GM21723 (cell line): ENCODE data around the gene TBC1D25.
A peak's percentile ranks its signal among the peaks of the same experiment; 100 is the strongest.
"Not testable (repeated sequence)": the region's sequence is repeated elsewhere in the genome, so short reads cannot be mapped to it uniquely, and the experiment has no call there.

Source experiments
- ATAC-seq: cut with Tn5 transposase; IDR thresholded peaks from one replicate; pipeline ENCODE4 v1.9.1; 2021; ENCODE audit warnings: mild to moderate bottlenecking, moderate library complexity; ENCODE audit not compliant: unreplicated experiment

Gene TBC1D25

DNA sequence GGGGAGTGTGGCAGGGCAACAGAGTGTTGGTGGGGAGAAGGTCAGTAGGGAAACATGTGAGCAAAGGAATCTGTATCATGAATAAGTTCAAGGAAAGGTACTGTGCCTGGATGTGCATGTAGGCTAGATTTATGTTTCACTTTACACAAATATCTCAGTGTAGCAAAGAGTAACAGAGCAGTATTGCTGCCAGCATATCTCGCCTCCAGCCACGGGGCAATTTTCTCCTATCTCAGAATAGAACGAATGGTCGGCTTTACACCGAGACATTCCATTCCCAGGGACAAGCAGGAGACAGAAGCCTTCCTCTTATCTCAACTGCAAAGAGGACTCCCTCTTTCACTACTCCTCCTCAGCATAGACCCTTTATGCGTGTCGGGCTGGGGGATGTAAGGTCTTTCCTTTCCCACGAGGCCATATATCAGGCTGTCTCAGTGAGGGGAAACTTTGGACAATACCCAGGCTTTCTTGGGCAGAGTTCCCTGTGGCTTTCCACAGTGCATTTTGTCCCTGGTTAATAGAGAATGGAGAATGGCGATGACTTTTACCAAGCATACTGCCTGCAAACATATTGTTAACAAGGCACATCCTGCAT, 16.3 kb downstream of the TBC1D25 start:
- ATAC-seq: not testable (repeated sequence)

DNA sequence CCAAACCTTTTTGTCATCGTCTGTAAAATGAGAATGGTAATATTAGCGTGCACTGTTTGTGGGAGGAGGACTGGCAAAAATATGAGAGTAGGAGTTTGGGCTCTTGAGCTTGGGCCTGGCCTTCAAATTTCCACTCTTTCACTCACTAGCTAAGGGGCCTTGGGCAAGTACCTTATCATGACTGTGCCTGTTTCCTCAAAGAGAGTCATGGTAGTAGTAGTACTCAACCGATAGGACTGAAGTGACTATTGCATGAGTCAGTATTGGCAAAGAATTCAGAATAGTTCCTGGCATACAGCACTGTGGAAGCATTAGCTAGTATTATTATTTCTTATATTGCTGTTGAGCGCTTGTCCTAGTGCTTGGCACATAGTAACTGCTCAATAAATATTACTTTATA, 18.8 kb downstream of the TBC1D25 start:
- no peak for ATAC-seq

- ATAC-seq: no peak
These were observed 20.1 kb downstream of the TBC1D25 start for GRCh38 chrX:48559636-48560035.

GRCh38 chrX:48560056-48560455, 20.5 kb downstream of the TBC1D25 start:
- no peak for ATAC-seq

DNA sequence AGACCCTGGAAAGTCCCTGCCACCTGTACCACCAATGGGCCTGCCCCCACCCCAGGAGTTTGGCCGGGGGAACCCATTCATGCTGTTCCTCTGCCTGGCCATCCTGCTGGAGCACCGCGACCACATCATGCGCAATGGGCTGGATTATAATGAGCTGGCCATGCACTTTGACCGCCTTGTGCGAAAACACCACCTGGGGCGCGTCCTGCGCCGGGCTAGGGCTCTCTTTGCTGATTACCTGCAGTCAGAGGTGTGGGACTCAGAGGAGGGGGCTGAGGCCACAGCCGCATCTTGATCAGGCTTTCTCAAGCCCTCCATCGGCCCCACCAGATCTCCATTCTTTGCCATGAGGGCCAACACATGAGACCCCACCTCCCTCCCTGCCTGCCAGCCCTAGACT, 21.2 kb downstream of the TBC1D25 start:
- no peak for ATAC-seq

GRCh38 chrX:48569958-48570357, 30.4 kb downstream of the TBC1D25 start:
- ATAC-seq: no peak

DNA sequence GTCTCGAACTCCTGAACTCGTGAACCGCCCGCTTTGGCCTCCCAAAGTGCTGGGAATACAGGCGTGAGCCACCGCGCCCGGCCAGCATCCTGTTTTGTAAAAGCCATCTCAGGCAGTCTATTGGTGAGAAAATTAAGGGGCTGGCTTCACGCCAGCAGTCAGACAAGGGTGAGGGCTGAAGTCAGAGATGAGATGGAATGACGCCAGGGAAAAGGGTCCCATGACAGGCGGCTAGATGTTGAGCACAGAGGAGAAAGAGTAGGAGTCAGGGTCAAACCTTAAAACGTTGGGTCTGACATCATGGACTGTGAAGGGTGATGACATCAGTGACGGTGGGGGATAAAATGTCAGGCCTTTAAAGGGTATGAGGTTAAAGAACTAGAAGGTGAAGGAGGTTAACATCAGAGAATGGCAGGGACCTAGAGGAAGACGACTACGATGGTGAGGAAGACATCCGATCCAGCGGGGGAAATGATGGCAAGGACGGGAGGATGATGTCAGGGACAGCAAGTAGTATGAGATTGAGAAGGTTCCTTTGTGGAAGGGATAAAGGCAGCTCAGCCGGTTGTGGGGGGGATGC, 34.3 kb downstream of the TBC1D25 start:
- no peak for ATAC-seq

- peak; percentile 86 for ATAC-seq
These were observed 35.1 kb downstream of the TBC1D25 start, which contains the start of gene RBM3 for GRCh38 chrX:48574270-48575266. Gene RBM3, plus strand, starts transcription at chrX:48574484. Its CDS starts 697 bp downstream, at chrX:48575181.

DNA sequence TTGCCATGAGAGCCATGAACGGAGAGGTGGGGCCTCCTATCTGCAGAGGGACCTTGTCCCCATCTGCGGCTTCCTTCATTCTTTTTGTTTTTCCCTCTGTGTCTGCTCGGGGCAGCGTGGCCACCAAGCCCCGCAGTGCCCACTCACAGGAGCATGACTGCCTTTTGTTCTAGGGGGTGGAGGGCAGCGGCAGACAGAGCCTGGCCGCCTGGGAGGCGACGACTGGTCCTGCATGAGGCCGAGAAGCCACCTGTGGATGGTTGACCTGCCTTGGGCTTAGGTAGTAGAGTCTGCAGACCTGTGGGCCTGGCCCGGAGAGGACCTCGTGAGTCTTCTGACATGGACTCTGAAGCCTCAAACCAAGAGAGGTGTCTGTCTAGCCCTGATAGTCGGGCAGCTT, 36.1 kb downstream of the TBC1D25 start:
- ATAC-seq: no peak

GRCh38 chrX:48576108-48576507, 36.6 kb downstream of the TBC1D25 start:
- ATAC-seq: no peak

GRCh38 chrX:48578661-48579128, 39.2 kb downstream of the TBC1D25 start:
- no peak for ATAC-seq

DNA sequence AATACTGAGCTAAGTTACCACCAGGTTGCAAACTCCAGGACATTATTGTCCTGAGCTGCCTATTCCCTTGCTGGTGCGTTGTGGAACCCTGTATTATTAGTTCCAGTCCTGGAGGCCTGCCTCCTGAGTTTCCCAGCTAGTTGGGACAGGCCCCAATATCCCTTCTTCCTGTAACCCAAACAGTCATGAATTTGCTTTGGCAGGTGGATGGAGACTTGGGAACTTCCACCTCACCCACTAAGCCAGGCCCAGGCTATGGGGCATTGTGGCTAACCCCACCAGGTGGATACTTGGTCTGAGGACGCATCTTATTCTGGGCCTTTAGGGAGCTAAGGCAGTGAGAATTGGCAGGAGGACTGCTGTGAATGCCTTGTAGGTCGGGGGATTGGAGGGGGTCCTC, 39.7 kb downstream of the TBC1D25 start:
- ATAC-seq: no peak

- ATAC-seq: no peak
These were observed 41.1 kb downstream of the TBC1D25 start for GRCh38 chrX:48580662-48581061.

- ATAC-seq: no peak
These were observed 45.2 kb downstream of the TBC1D25 start for GRCh38 chrX:48584698-48585097.

GRCh38 chrX:48589482-48590162, 50.1 kb downstream of the TBC1D25 start:
- ATAC-seq: no peak

DNA sequence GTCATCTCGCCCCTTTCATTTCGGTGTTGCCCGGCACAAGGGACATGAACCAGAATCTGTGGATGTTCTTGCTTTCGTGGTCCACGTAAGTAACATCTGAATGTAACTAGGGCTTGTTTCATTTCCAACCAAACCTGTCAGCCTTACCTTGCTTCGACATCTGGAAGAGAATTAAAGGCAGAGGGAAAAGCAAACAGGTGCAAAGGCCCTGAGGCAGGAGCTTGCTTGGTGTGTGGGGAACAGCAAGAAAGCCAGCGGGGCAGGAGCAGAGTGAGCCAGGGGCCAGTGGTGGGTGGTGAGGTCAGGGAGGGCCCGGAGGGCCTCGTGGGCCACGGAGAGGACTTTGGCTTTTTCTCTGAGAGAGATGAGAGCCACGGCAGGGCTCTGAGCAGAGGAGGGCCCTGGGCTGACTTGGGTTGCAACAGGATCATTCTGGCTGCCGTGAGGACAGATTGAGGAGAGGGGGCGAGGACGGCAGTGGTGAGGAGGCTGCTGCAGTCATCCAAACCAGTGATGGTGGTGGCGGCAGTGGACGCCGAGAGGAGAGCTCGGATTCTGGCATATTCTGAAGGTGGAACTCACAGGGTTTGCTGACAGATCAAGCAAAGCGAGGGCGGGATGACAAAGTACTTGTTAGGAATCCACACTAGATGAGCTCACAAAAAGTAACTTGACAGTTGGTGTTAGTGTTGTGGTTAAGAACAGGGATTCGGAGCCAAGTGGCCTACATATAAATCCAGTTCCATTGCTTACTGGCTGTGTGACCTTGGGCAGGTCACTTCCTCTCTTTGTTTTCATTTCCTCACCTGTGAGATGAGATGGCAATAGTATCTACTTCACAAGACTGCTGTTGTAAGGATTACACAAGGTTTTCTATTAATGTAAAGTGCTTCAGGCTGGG, 50.9 kb downstream of the TBC1D25 start:
- ATAC-seq: no peak

GRCh38 chrX:48591255-48591791, 51.8 kb downstream of the TBC1D25 start:
- no peak for ATAC-seq

DNA sequence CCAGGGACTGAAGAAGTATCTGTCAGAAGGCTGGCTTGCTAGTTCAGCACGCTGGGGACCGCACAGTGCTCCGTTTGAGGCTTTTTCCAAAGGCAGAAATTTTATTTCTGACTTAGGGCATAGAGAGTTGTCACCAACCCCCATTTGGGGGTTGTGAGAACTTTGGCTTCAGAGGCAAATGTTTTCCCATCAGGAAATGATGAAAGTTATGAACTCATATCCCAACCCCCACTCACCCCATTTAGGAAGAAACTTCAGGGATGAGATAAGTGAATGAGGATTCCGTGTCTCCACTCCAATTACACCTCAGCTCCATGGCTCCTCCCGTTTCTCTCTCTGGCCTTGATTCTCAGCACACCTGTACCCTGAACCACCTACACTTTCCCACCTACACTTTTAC, 53.5 kb downstream of the TBC1D25 start:
- ATAC-seq: no peak

- no peak for ATAC-seq
These were observed 56.4 kb downstream of the TBC1D25 start for GRCh38 chrX:48595929-48596328.
